NCI-H526 treated with DMSO at 0.1 percent for 48 hours (cell line): ENCODE results near the gene SMIM21.

Source experiments
- DNase-seq: peaks from one replicate; lab custom pipeline; 2025; lab: John Stamatoyannopoulos, UW

SMIM21 gene

DNA sequence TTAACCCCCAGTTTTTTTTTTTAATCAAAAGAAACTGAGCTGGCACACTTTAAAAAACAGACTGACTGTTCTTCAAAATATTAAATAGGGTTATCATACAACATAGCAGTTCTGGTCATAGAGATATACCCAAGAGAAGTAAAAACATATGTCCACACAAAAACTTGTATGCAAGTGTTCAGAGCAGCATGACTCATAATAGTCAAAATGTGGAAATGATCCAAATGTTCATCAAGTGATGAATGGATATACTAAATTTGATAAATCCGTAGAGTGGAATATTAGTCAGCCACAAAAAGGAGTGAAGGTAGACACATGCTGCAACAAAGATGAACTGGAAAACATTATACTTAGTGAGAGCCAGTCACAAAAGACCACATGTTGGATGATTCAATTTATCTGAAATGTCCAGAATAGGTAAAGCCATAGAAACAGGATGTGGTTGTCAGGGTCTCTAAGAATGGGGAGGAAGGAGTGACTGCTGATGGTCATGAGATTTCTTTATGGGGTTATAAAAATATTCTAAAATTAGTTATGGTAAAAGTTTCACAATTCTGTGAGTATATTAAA is 5.1 kb downstream of the SMIM21 start:
- DNase-seq: no peak

DNA sequence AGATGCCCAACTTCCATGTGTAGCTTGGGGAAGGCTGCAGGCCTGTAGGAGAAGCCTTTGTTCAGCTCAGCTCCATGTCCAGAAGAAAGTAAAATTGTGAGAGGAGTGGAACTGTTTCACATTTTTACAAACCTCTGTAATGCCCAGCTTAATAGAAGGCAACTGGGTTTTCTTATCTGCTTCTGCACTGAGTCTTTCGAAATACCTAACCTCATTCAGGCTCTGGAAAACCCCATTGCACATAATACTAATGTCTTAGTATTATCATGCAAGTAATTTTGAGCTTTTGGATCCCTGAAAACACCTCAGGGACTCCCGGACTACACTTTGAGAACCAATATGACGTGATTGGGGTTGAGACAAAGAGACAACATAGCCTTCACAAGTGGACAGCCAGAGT is 5.8 kb downstream of the SMIM21 start:
- no peak for DNase-seq

DNA sequence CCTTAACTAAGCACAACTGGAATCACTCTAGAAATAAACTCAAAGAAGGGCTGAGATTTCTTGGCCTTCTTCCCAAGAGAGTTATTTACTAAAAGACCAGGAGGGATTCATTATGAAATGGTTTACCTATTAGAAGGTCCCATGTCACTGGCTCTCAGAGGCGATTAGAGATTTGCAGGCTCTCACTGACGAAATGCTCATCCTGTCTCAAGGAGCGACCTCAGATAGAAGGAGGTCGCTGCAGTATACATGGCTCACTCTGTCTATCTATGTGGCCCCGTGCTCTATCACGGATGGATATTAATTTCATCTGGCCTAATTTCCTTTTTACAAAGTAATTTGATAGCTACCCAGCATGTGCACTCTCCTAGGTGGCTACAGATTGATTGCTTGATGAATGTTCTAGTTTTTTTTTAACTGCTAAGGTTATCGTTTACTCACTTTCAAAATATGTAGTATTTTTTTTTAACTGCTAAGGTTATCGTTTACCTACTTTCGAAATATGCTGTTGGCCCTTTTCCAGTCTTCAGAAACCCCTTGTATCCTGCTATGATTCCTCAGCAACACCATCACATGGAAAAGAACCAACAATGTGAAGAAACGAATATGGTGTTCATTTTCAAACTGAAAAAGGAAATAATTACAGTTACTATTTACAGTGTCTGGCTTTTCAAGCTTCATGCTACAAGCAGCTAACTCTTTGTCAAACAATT is 9.1 kb downstream of the SMIM21 start:
- no peak for DNase-seq

DNA sequence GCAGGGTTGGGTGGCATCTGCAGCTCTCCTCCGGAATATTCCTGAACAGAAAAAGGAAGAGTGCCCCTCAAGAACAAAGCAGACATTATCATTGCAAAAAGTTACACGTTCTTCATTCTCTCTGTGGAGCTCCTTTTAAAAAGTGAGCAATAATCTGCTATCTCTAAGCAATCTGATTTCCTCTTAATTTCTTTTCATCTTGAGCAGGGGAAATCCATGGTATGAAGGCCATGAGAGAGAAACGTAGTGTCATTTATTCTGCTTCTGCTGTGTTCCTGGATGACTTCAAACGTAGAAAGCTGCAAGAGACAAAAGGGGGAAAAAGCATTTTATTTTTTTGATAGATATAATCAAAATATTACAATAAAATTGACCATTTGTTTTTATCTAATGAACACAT is 16.9 kb downstream of the SMIM21 start:
- DNase-seq: no peak

DNA sequence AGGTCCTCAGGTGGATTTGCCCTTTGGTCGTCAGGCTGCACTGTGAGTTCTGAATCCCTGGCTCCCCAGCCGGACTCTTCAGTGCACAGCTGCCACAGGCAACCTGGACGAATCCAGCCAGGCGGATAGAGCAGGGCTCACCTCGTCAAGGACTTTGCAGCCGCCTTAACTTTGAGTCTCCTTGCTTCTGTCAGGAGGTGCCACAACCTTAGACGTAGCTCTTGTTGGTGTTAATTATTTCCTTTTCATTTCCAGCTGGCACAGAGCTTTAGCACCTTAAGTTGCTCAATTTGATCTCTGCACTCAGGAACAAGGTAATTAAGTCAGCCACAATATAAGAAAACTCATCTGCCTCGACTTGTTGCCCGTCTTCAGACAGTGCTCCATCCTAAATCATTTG is 17.7 kb downstream of the SMIM21 start:
- no peak for DNase-seq

DNA sequence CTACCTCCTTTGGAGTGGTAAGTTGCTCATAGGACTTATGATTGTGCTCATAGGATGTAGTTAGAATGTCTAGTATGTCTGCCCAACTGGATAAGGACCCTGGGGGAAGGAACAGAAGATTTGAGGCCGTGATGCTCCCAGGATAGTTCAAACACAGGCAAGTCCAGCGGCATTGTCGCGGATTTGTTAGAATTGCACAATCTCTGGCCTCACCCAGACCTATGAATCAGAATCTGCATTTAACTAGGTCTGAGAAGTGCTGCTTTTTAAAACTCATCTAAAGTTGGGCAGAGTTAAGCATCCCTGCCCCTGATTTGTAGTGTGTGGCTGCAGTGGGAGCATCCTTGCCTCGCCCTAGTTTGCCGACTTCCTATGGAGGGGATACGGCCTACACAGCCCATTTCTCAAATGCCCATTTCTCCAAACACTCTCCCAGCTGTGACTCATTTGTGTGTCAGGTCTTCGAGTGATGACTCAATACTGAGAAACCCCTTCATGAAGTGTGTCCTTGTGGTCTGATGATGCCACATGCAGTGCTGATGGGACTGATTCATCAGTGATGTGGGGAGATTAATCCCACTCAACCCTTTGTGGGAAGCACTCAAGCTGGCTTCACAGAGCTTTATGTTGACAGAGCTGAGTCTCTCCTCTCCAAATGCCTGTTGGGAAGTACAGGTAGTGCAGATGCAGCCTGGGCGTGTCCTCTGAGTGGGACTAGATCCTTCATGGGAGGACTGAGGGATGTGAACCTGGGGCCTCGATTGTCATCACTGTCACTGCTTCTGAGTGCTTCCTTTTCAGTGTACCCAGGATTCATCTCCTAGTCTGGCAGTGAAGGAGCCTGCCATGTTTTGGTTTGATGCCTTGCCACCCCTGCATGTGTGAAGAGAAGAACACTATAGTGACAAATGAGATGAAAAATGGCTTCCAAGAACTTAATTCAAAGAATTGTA is 18.7 kb downstream of the SMIM21 start:
- no peak for DNase-seq

DNA sequence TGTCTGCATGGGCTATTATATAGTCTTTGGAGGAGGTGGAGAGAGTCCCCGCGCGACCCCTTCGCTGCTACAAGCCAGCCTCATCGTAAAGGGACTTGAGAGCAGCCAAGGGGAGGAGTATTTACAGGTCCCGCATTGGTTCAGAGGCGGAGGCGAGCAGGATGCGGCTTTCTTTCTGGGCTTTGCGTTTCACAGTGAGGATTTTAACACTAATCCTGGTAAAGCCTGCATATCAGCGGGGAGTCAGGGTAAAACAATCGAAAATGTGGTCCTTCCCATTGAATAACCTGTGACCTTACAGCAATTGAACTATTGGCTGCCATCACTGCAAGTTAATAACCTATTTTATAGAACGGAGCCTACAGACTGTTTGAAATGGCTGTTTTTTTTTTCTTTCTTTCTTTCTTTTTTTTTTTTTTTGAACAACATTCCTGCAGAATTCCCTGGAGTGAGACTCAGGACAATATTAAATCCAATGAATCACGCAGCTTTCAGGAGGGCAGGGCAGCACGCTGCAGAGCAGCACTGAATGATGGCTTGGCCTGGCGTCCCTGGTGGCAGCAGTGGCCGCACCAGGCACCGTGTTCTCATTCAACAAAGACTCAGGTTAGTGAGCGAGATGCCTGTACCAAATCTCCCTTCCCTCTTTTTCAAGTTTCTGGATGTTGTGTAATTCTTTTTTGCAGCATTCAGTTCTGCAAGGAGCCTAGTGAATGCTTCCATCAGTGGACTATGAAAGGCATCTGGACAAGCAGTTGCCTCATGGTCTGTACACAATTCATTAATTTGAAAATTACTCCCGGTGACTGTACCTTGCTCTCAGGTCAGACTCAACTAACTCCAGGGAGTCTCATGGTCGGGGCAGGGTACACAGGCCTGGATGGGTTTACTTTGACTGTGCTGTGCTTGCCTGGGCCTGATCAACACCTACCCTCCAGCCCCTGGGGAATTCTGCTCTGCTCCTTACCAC is 19.8 kb downstream of the SMIM21 start:
- DNase-seq: no peak

DNA sequence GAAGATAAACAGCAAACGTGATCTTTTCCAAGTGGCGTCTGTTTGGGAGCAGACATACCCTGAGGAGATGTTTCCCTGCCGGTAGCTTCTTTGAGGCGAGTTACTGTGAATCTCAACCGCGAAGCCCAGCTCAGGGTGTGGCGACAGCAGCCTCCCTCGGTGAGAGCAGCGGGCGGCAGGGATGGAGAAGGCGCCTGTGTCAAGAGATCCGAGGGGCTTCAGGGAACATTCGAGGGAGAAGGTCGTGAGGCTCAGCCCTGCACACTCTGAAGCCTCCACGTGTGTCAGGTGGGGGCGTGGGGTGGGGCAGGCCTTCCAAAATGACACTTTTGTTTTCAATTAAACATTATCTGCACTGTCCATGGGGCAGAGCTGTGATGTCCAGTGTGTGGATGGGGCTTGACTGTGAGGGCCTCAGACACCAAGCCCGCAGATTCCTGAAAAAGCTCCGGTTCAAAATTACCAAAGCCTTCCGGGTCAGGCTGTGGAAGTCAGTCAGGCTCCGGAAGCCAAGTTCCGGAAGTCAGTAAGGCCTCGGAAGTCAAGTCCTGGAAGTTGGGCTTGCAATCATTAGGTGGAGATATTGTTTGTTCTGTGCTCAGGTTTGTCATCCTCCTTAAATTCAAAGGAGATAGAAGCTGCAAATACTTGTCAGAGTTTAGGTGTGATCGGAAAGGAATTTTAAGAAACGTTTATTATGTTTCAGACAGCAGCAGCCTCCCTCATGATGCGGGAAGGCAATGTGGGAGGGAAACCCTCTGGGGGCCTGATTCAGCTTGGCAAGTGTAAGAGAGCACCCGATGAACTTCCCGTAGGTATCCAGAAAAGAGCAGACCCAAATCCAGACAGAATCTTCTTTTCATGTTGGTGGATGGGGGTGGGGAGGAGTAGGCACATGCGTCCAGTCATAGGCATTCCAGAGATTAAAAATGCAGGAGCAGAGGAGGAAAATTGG is 20.7 kb downstream of the SMIM21 start:
- DNase-seq: no peak

DNA sequence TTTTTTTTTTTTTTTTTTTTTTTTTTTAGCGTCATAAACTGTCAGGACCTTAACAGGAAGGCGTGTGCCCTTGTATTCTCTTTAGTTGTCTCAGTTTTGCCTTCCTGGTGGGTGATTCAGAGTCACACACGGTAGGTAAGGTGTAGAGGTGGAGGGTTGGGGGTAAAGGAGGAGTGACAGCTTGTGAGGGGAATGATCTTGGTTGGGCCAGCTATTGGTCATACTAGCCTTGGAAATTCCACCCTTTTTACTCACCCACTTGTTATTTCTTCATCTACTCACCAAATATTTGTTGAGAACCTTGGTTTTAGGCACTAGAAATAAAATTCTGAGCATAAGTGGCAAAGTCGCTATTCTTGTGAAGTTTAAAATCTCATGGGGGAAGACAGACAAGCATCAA is 22.2 kb downstream of the SMIM21 start:
- no peak for DNase-seq

DNA sequence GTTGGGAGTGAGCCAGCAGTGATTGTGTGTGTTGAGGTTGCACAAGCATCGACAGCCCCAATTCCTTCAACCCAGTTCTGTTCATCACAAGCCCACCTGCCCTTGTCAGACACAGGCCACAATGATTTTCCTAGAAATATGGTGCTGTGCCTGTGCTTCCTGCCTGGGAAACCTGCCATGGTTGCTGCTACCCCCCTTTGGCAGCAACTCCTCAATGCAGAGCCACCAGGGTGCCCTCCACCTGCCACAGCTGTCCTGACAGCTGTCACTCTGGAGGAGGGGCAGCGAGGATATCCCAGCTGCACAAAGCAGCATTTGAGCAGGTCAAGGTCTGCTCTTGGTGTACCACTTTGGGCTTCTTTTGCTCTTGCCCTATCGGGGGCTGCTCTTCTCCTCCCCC is 27.1 kb downstream of the SMIM21 start:
- DNase-seq: no peak

DNA sequence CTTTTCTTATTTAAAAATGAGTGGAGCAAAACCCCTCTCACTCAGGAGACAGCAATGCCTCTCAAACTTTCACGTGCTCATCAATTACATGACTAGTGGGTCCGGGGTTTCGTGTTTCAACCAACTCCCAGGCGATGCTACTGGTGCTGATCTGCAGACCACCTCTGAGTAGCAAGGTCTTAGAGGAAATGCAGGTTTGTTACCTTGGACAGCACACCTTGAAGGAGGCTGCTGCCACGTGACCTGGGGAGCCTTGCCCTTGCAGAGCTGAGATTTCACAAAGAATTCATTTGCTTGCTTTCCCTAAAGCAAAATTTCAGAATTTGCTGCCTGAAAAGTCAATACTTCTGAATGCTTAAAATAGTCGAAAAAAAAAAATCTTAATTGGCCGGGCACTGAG is 32.4 kb downstream of the SMIM21 start:
- no peak for DNase-seq

DNA sequence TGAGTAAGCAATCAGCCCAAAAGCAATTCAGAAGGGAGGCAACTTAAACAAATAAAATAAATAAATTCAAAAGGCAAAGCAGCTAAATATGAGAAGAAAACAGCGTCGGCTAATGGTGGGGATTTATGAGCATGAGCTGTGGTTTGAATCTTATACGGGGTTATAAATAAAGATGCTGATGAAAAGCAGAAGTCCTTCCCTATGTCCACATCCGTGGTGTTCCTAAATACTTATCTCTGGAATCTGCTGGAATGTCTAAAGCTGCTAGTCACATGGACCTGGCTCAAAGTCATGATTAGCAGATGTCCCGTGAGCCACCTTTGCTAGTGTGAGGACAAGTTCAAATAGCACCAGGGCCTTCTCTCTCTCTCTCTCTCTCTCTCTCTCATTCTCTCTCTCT is 33.8 kb downstream of the SMIM21 start:
- no peak for DNase-seq

DNA sequence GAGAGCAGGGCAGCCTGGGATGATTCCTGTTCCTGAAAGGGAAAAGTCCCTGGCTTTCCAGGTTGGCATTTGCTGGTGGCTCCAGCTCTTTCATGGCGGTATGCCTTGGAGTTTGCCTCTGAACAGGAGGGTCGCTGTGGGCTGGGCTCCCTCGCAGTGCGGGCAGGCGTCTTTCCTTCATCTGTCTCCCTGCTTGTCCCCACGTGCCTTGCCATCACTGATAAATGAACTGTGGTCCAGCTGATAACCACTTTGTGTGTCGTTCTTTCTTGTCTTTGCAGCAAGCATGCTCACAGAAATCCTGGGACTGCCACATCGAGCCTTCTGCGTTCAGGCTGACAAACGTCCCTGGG is 35.3 kb downstream of the SMIM21 start:
- DNase-seq: no peak

DNA sequence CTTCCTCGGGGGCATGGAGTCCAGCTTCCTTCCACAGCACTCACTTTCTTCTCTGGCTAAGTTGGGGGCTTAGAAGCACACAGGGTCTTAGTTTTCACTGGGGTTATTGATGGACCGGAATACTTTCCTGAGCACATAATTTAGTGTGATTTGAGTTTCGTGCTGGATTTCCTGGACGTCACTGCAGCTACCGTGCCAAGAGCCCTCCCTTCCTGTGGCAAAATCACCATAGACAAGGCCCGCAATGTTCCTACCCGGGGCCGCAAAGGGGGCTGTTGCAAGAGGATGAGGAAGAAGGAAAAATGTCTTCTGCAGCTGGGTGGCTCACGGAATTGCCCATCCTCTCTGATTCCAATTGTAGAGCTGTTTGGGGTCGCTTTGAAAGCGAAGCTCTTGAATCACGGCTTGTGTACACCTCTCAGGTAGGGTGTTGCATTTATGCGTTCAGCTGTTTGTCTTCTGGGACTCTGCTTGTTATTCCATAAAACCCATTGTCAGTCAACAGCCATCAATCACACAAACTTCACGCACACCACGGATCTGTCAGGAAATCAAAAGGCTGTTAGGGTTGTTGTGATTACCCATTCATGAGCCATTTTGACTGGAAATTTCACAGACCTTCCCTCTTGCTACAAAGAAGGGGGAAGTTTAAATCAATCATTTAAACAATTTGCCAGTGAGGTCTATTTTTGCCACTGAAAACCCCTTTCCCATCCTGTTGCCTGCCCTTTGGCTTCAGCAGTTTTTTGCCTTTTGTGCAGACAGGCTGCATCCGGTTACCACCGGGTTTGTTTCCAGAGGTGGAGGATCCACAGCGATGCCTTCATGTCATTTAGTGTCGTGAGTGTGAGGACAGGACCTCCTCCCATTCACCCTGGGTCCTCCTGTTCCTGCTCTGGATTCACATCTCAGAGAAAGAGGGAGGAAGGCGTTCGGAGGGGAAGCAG is 36.0 kb downstream of the SMIM21 start:
- DNase-seq: no peak

DNA sequence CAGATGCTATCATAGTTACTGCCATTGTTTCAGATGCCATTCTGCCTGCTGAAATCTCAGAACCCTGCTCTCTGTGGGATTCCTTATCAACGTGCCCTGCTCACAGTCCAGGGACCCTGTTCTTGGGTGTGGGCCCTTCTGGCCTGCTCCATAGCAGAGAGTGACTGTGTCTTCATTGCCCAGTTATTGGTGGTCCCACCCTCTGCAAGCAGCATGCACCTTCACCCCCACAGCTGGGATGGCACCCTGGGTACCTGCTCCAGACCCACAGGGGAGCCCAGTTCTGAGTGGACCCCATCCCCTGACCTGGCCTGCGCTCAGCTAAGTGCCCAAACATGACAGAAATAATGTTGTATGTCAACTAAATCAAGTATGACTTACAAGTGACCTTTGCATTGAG is 36.6 kb downstream of the SMIM21 start:
- DNase-seq: no peak

DNA sequence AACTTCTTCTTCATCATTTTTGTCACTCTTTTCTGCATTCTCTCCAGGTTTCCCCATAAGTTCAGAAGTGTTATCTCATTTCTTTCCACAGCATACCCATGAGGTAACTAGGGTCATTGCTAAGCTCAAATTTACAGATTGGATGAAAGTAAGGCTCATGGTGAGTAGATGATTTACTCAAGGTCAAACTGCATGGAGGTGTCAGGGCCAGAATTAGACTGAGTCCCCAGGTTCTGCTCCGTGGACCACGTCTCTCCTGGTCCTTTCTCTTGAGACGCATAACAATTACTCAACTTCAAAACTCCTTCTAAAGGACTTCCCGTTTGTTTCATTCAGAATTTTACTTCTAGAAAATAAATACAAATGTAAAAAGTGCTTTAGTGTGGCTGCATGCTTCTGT is 43.4 kb downstream of the SMIM21 start:
- no peak for DNase-seq

DNA sequence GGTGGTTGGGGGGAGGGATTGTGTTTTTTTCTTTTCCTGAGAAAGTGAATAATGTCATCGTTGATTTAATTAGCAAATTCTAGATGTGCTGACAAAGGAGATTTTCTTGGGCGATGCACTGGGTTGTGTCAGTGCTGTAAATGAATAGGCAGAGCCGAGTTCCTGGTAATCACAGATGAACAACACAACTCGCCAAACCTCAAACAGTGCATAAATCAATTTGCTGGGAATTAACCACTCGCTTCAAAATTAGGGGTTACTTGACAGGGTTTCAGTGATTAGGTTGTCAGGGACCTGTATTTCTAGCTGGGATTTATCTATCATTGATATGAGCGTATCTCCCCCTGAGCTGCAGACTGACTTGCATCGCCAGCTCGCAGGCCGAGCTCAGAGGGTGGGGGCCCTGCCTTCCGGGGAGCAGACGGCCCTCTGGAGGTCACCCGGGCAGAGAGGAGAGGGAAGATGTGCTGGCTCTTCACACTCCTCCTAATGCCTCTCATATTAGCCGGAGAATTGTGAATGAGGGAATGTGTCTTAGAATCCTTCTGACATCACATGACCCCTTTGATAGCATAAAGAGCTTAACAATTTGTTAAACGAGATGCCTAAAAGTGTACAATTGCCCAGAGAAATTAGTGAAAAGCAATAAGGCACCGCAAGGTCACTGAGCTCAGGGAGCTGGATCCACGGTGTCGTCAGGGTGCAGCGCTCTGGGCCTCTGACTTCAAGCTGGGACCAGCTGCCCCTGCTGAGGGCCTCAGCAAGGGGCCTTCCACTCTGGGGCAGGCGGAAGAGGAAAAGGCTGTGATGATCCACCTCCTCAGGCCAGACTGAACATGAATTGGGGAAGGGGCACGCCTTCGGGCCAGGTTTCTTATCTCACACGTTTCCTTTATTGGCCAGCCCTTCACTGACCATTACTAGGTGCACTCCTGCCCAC is 48.9 kb downstream of the SMIM21 start:
- no peak for DNase-seq

DNA sequence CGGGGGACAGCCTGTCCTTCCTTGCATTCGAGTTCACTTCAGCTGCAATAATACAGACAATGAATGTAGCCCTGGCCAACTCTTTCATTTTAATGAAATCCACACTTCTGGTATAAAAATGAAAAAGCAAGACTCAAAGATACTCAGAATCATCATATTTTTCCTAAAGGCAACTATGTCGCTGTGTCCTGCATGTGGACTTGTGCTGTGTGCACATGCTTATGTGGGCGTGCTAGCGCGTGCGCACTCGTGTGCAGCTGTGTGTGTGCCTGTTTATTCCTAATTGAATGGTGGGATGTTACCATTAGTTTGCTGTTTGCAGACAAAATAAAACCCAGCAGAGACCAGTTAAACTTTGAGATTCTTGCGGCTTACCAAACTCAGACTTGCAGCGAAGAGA is 49.6 kb downstream of the SMIM21 start:
- no peak for DNase-seq

DNA sequence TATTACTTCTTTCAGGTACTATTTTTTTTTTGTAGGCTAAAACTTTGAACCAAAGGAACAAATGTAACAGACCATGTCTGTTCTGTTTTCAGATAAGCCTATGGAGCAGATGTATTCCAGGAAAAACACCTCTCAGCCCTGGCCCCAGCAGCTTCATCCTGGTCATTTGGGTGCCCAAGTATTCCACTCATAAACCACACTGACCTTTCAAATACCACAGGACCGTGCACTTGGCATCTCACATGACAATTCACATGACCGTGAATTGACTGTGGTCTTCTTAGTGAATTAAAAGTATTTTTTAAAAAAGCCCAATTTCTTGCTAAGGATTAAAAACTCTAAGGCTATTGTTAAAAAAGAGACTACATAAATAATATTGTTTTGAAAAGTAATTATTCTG is 50.2 kb downstream of the SMIM21 start:
- no peak for DNase-seq
